Osteoblast (primary cell): ENCODE measurements around the gene ARHGEF1. TPM values are rescaled to one million over a fixed set of nuclear protein-coding genes. Genes with fewer than 3 reads are reported as not detected.
A peak's percentile ranks its signal among the peaks of the same experiment; 100 is the strongest.

ENCODE experiments used
- DNase-seq: peaks from one replicate; pipeline ENCODE4 v3.0.0; 2011; ENCODE audit warnings: low spot score, mixed read lengths; ENCODE audit not compliant: insufficient read length; ENCODE audit errors: missing footprints
- H2AFZ ChIP-seq: 2 replicates; pipeline ENCODE4 v1.6.0; 2011; ENCODE audit warnings: mild to moderate bottlenecking, low read length
- H3K27ac ChIP-seq: 2 replicates; pipeline ENCODE4 v1.5.1; 2011; ENCODE audit warnings: mild to moderate bottlenecking, low read depth, low read length, moderate library complexity
- H3K27me3 ChIP-seq: 2 replicates; pipeline ENCODE4 v1.6.0; 2012; ENCODE audit warnings: mild to moderate bottlenecking, control low read depth, inconsistent platforms, low read length, moderate library complexity; ENCODE audit not compliant: insufficient read depth
- H3K36me3 ChIP-seq: 2 replicates; pipeline ENCODE4 v1.5.1; 2011; ENCODE audit warnings: mild to moderate bottlenecking, low read length, control low read depth, moderate library complexity; ENCODE audit not compliant: insufficient read depth
- H3K4me1 ChIP-seq: 2 replicates; pipeline ENCODE4 v1.5.1; 2011; ENCODE audit warnings: mild to moderate bottlenecking, low read length, control low read depth, moderate library complexity; ENCODE audit not compliant: insufficient read depth
- H3K4me2 ChIP-seq: 2 replicates; pipeline ENCODE4 v1.6.0; 2011; ENCODE audit warnings: mild to moderate bottlenecking, low read length; ENCODE audit not compliant: insufficient read depth
- H3K4me3 ChIP-seq: fragments of 200-600 bp; sonication (generic); 3 replicates; pipeline ENCODE4 v1.5.1; 2012; ENCODE audit warnings: mild to moderate bottlenecking, low read length, inconsistent platforms; ENCODE audit not compliant: insufficient read depth
- H3K79me2 ChIP-seq: 2 replicates; pipeline ENCODE4 v1.6.0; 2012; ENCODE audit warnings: mild to moderate bottlenecking, low read length, control low read depth, inconsistent platforms; ENCODE audit not compliant: insufficient read depth
- H3K9me3 ChIP-seq: 2 replicates; pipeline ENCODE4 v1.5.1; 2011; ENCODE audit warnings: low read depth, low read length, control low read depth
- H4K20me1 ChIP-seq: 2 replicates; pipeline ENCODE4 v1.6.0; 2012; ENCODE audit warnings: mild to moderate bottlenecking, low read length, control low read depth; ENCODE audit not compliant: insufficient read depth
- CTCF ChIP-seq: IDR thresholded peaks from 2 replicates; pipeline ENCODE4 v1.5.1; 2011; ENCODE audit warnings: mild to moderate bottlenecking, low read depth, low read length, moderate library complexity; ENCODE audit errors: extremely low read depth
- small RNA-seq: library from RNA; depleted of rRNA; stranded (forward); fragments of <200 nt; gene quantifications from one replicate; pipeline ENCODE3, GENCODE V24; 2012
- total RNA-seq: library from RNA; depleted of rRNA; stranded (reverse); fragments of >200 nt; gene quantifications from 2 replicates; pipeline ENCODE4 v1.2.3, GENCODE V29; 2012

The ARHGEF1 gene
- total RNA-seq, 1 donor = 31.8 TPM

GRCh38 chr19:41955521-41955920 is 72.5 kb downstream of the ARHGEF1 start:
- H3K79me2 ChIP-seq = peaks cover 7% of the 10 kb centered on the region
- H4K20me1 ChIP-seq = peaks cover 15% of the 10 kb centered on the region
- no peak overlapping the region for H2AFZ ChIP-seq
- no peak overlapping the region for H3K27ac ChIP-seq
- no peak for TF ChIP-seq CTCF
- H3K36me3 ChIP-seq = peaks cover 14% of the 10 kb centered on the region
- H3K9me3 ChIP-seq = no peaks in the 10 kb centered on the region
- H3K4me2 ChIP-seq = no peak overlapping the region
- peak; percentile 58 for DNase-seq
- H3K4me1 ChIP-seq = peaks cover 9% of the 10 kb centered on the region
- H3K27me3 ChIP-seq = no peaks in the 10 kb centered on the region
- H3K4me3 ChIP-seq = no peak overlapping the region

- Histone ChIP-seq H3K9me3 (no peaks in the 10 kb centered on the region), H3K27ac (no peak overlapping the region), H3K27me3 (no peaks in the 10 kb centered on the region), H3K79me2 (peaks cover 7% of the 10 kb centered on the region), H2AFZ (no peak overlapping the region), H4K20me1 (peaks cover 15% of the 10 kb centered on the region), H3K4me1 (peaks cover 9% of the 10 kb centered on the region), H3K4me3 (no peak overlapping the region), H3K4me2 (no peak overlapping the region), H3K36me3 (peaks cover 14% of the 10 kb centered on the region)
- DNase-seq = peak; percentile 15
- TF ChIP-seq CTCF = no peak
Measured at GRCh38 chr19:41956621-41957020, 73.6 kb downstream of the ARHGEF1 start.

Small RNA genes lying within 50 kb of the gene (small RNA-seq; reads per million reads assigned to genes)
- 0.60 reads per million for gene MIR6797

Other genes starting within 250 kb of the ARHGEF1 start
- not detected in 2 replicates for gene CEACAM7, start 194.9 kb upstream of the ARHGEF1 start, total RNA-seq
- not detected in 2 replicates for gene CEACAM5, start 174.6 kb upstream of the ARHGEF1 start, total RNA-seq
- gene CEACAM6, start 127.7 kb upstream of the ARHGEF1 start, total RNA-seq = not detected in 2 replicates
- gene CEACAM3, start 86.6 kb upstream of the ARHGEF1 start, total RNA-seq = not detected in 2 replicates
- gene LYPD4, start 38.5 kb upstream of the ARHGEF1 start, total RNA-seq = not detected in 2 replicates
- gene DMRTC2, start 38.1 kb upstream of the ARHGEF1 start, total RNA-seq = not detected in 2 replicates
- gene RPS19, start 22.9 kb upstream of the ARHGEF1 start, total RNA-seq = 486 and 791 TPM in 2 replicates
- gene CD79A, start 5.9 kb upstream of the ARHGEF1 start, total RNA-seq = 0.36 TPM in 1 of 2 replicates, not detected in the other
- gene ERFL, start 45.3 kb downstream of the ARHGEF1 start, total RNA-seq = under 0.01 TPM in 2 replicates
- 95.2 and 117 TPM in 2 replicates for gene RABAC1, start 76.1 kb downstream of the ARHGEF1 start, total RNA-seq
- under 0.01 TPM in 2 replicates for gene ATP1A3, start 111.0 kb downstream of the ARHGEF1 start, total RNA-seq
- under 0.01 TPM in 2 replicates for gene GRIK5, start 187.0 kb downstream of the ARHGEF1 start, total RNA-seq
- gene ZNF574, start 193.0 kb downstream of the ARHGEF1 start, total RNA-seq = 13.6 and 13.8 TPM in 2 replicates
- gene POU2F2, start 249.3 kb downstream of the ARHGEF1 start, total RNA-seq = under 0.01 and 0.88 TPM in 2 replicates